HFFc6 (cell line): Measurements from ENCODE around the gene FBXO21. TPM values are rescaled to one million over a fixed set of nuclear protein-coding genes. Genes with fewer than 3 reads are reported as not detected.

Experiments
- DNase-seq: peaks from one replicate; pipeline ENCODE4 v3.0.0-alpha.2; 2018
- H3K27ac Mint-ChIP-seq: 2 replicates; pipeline ENCODE4 v1.8.0; 2020; ENCODE audit warnings: mild to moderate bottlenecking, mixed read lengths
- H3K27me3 Mint-ChIP-seq: 2 replicates; pipeline ENCODE4 v1.8.0; 2021; ENCODE audit warnings: mild to moderate bottlenecking, moderate library complexity, mixed read lengths; ENCODE audit not compliant: insufficient read depth
- H3K36me3 Mint-ChIP-seq: 2 replicates; pipeline ENCODE4 v1.8.0; 2021; ENCODE audit warnings: low read depth, mixed read lengths
- H3K4me1 Mint-ChIP-seq: 2 replicates; pipeline ENCODE4 v1.8.0; 2020; ENCODE audit warnings: low read depth, mixed read lengths
- H3K4me3 Mint-ChIP-seq: 2 replicates; pipeline ENCODE4 v1.8.0; 2020; ENCODE audit warnings: mild to moderate bottlenecking, moderate library complexity, mixed read lengths
- H3K9me3 Mint-ChIP-seq: 2 replicates; pipeline ENCODE4 v1.8.0; 2020; ENCODE audit warnings: mild to moderate bottlenecking, mixed read lengths
- total RNA-seq, 6 experiments: library from RNA; stranded (reverse); fragmentation: NEBNext Ultra II Directional; extraction: Animal tissue kit (Norgen Biotek cat#: 25700); gene quantifications; 2 replicates in 1 of 6; 3 replicates in 5 of 6; pipeline ENCODE4 v1.2.3, GENCODE V29; 2021
- TF ChIP-seq, protein P1 (sequence below): fragments of 200-600 bp; sonication (generic); IDR thresholded peaks from 2 replicates; pipeline ENCODE4 v1.5.0; 2021; ENCODE audit warnings: antibody characterized with exemption, mild to moderate bottlenecking

Gene FBXO21
- total RNA-seq, 6 experiments from 2014 or later, result 26.2 to 35.3 (median 32.3) TPM

DNA sequence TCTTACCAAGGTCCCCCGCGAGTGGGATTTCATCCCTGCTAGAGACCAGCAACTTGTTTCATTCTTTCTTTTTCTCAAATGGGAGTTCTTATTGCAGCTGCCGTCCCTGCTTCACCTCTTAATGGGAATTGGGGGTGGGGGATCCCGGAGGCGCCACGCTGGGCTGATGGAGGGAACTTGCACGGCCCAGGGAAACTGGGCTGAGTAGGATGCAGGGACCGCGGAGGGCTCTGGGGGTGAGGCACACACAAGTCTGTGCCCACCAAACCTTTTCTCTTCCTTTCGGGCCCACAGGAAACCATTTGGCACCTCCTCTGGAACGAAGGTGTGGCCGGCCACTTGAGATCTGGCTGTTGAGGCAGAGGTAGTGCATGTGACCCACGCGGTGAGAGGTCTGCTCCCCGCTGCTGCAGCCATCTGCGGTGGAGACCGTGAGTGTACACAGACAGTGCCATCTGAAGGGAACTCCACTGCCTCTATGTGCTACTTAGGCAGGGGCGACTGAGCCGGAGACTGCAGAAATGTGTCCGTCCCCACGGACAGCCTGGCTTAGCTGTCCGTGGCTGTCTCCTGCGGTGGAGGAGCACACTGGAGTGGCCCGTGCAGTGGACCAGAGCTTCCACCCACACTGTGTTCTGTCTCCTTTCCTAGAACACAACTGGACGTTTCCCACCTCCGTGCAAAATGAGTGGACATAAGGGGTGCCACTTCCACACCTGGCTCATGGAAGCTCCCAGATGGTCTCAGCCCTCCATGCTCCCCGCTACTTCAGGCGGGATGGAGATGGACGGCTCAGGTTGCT is 49.0 kb downstream of the FBXO21 start:
- Mint-ChIP-seq H3K4me3 (no peak overlapping the region), H3K27ac (no peak overlapping the region), H3K36me3 (peaks cover 4% of the 10 kb centered on the region; the same call in 1 of the 2 replicates)

DNA sequence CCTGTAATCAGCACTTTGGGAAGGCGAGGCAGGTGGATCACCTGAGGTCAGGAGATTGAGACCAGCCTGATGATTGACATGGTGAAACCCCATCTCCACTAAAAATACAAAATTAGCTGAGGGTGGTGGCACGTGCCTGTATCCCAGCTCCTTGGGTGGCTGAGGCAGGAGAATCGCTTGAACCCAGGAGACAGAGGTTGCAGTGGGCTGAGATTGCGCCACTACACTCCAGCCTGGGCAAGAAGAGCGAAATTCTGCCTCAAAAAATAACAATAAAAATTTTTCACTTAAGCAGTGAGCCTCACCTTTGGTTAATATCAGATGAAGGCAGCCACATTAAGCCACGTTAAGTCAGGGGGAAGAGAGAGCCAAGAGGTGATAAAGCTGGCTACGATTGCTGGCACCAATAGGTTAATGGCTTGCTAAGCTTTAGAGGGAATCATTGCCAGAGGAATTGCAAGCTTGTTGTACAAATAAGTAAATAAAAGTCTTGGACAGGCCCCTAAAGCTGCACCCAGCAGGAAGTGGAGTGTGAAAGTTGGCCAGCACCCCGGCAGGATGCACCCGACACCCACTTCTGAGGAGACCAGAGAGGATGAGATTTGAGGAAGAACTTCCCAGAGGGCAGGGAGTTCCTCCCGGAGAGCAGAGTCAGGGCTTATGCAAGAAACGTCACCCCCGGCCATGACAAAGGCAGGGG is 49.7 kb downstream of the FBXO21 start:
- Mint-ChIP-seq H3K27me3 (no peaks in the 10 kb centered on the region), H3K27ac (no peak overlapping the region), H3K36me3 (peaks cover 2% of the 10 kb centered on the region; the same call in 1 of the 2 replicates), H3K4me1 (no peaks in the 10 kb centered on the region), H3K9me3 (no peaks in the 10 kb centered on the region), H3K4me3 (no peak overlapping the region)
- TF ChIP-seq, protein P1, sequence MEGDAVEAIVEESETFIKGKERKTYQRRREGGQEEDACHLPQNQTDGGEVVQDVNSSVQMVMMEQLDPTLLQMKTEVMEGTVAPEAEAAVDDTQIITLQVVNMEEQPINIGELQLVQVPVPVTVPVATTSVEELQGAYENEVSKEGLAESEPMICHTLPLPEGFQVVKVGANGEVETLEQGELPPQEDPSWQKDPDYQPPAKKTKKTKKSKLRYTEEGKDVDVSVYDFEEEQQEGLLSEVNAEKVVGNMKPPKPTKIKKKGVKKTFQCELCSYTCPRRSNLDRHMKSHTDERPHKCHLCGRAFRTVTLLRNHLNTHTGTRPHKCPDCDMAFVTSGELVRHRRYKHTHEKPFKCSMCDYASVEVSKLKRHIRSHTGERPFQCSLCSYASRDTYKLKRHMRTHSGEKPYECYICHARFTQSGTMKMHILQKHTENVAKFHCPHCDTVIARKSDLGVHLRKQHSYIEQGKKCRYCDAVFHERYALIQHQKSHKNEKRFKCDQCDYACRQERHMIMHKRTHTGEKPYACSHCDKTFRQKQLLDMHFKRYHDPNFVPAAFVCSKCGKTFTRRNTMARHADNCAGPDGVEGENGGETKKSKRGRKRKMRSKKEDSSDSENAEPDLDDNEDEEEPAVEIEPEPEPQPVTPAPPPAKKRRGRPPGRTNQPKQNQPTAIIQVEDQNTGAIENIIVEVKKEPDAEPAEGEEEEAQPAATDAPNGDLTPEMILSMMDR, result no peak
- no peak for DNase-seq

More for the DNA sequence above, 49.0 kb downstream of the FBXO21 start:
- TF ChIP-seq, protein P1, result no peak
- no peak for DNase-seq
- Mint-ChIP-seq H3K27me3 (no peaks in the 10 kb centered on the region), H3K9me3 (no peaks in the 10 kb centered on the region), H3K4me1 (no peaks in the 10 kb centered on the region)

DNA sequence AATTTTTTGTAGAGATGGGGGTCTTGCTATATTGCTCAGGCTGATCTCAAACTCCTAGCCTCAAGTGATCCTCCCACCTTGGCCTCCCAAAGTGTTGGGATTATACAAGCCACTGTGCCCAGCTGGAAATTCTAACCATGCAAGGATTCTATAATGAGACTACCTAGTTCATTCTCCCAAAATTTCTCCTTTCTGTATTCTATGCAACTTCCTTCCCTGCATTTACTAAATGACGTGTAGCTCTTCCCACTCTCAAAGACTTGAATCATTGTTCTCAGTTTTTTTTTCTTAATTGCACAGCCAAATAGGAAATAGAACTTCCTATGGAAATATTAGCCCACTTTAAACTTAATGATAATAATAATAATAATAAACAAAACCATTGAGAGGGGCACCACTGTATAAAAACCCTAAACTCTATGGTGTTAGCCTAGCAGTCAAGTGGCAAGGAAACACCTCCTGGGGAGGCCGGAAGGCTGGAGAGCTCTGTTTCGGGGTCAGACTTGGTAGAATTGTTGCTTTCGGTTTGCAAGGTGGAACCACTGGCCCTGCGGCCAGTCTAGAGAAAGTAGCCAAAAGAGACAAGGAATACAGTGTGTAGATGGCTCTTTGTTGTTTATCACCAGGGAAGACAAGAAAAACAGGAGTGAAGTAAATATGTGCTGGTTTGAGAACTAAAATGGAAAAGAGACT is 51.1 kb downstream of the FBXO21 start:
- Mint-ChIP-seq H3K36me3 (no peaks in the 10 kb centered on the region), H3K4me1 (no peaks in the 10 kb centered on the region), H3K9me3 (no peaks in the 10 kb centered on the region), H3K27me3 (no peaks in the 10 kb centered on the region), H3K4me3 (no peak overlapping the region), H3K27ac (no peak overlapping the region)
- TF ChIP-seq, protein P1, result no peak
- no peak for DNase-seq

DNA sequence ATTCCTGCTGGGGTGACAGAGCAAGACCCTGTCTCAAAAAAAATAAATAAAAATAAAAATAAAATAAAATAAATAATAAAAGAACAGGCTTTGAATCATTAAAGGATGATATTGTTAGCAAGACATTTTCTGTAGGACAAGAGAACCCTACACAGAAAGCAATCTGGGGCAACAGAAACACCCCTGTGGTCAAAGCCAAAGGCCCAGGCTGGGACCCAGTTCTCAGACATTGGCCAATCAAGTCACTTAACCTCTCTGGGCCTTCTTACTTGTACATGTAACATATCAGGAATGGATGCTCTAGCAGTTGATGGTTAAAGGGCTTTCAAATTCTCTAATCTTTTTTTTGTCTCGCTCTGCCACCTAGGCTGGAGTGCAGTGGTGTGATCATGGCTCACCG is 55.5 kb downstream of the FBXO21 start:
- Mint-ChIP-seq H3K27ac (no peak overlapping the region), H3K4me1 (no peaks in the 10 kb centered on the region), H3K4me3 (no peak overlapping the region), H3K36me3 (no peaks in the 10 kb centered on the region), H3K9me3 (no peaks in the 10 kb centered on the region), H3K27me3 (peaks cover 6% of the 10 kb centered on the region)
- TF ChIP-seq, protein P1, result no peak
- no peak for DNase-seq

DNA sequence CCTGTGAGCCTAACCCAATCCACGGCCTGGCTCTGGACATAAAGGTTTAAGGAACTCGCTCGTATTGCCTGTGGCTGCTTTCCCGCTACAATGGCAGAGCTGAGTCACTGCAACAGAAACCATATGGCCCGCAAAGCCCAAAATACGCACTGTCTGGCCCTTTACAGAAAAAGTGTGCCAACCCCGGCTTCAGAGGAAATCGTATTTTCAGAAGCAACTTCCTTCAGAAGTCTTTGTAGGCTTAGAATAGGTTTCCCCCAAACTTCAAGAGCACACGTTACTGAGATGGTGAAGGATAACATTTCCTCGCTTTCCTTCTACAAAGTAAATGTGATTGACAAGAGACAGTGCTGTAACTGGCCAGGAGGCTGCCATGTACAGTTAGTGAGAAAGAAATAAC is 56.2 kb downstream of the FBXO21 start:
- TF ChIP-seq, protein P1, result no peak
- DNase-seq, result no peak
- H3K27ac Mint-ChIP-seq, result no peak overlapping the region
- H3K4me3 Mint-ChIP-seq, result no peak overlapping the region
- no peaks in the 10 kb centered on the region for H3K4me1 Mint-ChIP-seq
- peaks cover 6% of the 10 kb centered on the region for H3K27me3 Mint-ChIP-seq
- H3K9me3 Mint-ChIP-seq, result no peaks in the 10 kb centered on the region
- no peaks in the 10 kb centered on the region for H3K36me3 Mint-ChIP-seq
